Cardiac fibroblast (primary cell): ENCODE results near the gene DENND4A.
A peak's percentile ranks its signal among the peaks of the same experiment; 100 is the strongest.
"Not testable (repeated sequence)": the region's sequence is repeated elsewhere in the genome, so short reads cannot be mapped to it uniquely, and the experiment has no call there.

Experiments used
- DNase-seq, 2 donors: peaks; one replicate each; pipeline versions ENCODE4 v3.0.0 to v3.0.0-alpha.2; 2010; ENCODE audit warnings: low read depth in 2 of 2
- H3K4me3 ChIP-seq, 2 donors: replicated peaks in 1 of 2; 1 replicate in 1 of 2; 2 replicates in 1 of 2; pipeline ENCODE4 v1.5.1; 2011; ENCODE audit warnings: low read depth in 2 of 2, low read length in 2 of 2, mild to moderate bottlenecking in 2 of 2, moderate library complexity in 1 of 2
- CTCF ChIP-seq: IDR thresholded peaks from one replicate; pipeline ENCODE4 v1.5.1; 2011; ENCODE audit warnings: low read depth, mild to moderate bottlenecking, low read length, inconsistent platforms

Gene DENND4A

GRCh38 chr15:65738649-65739048 is 53.4 kb downstream of the DENND4A start:
- no peak overlapping the region for H3K4me3 ChIP-seq

GRCh38 chr15:65733599-65733998 is 58.5 kb downstream of the DENND4A start:
- not testable (repeated sequence) for H3K4me3 ChIP-seq, DNase-seq

More at GRCh38 chr15:65738649-65739048, 53.4 kb downstream of the DENND4A start:
- DNase-seq: peak; percentile 2 to 45
- no peak for TF ChIP-seq CTCF

- peak in 1 of 2 donors; percentile 24 for DNase-seq
- no peak overlapping the region for H3K4me3 ChIP-seq
- TF ChIP-seq CTCF: no peak
Measured at GRCh38 chr15:65732698-65733097, 59.4 kb downstream of the DENND4A start.

- no peak for TF ChIP-seq CTCF
- no peak overlapping the region for H3K4me3 ChIP-seq
- DNase-seq: peak in 1 of 2 donors; percentile 35
Measured at GRCh38 chr15:65731926-65732325, 60.2 kb downstream of the DENND4A start.

GRCh38 chr15:65730549-65731172 is 61.4 kb downstream of the DENND4A start:
- peak; percentile 34 to 69 for DNase-seq
- TF ChIP-seq CTCF: no peak
- no peak overlapping the region for H3K4me3 ChIP-seq

- no peak for TF ChIP-seq CTCF
- no peak for DNase-seq
- no peak overlapping the region for H3K4me3 ChIP-seq
Measured at GRCh38 chr15:65724464-65725215, 67.5 kb downstream of the DENND4A start.

GRCh38 chr15:65723876-65724275 is 68.2 kb downstream of the DENND4A start:
- no peak overlapping the region for H3K4me3 ChIP-seq
- no peak for DNase-seq
- no peak for TF ChIP-seq CTCF
